SK-N-SH (cell line): Measurements from ENCODE around the gene CELF2. TPM values are rescaled to one million over a fixed set of nuclear protein-coding genes. Genes with fewer than 3 reads are reported as not detected.

Experiments
- CTCF ChIA-PET: fragments of 300-600, 350-600 bp; formaldehyde crosslinking; extraction: SDS; loops from one replicate; lab custom pipeline; 2021; lab: Yijun Ruan, JAX
- POLR2A ChIA-PET: fragments of 350-600 bp; sonication (Branson Sonifier 250); formaldehyde crosslinking; extraction: SDS; loops from one replicate; lab custom pipeline; 2020; ENCODE audit warnings: antibody characterized with exemption, inconsistent platforms; lab: Yijun Ruan, JAX
- DNase-seq: peaks from one replicate; pipeline ENCODE4 v3.0.0; 2012
- H2AFZ ChIP-seq: fragments of 200-600 bp; sonication (generic); 2 replicates; pipeline ENCODE4 v1.8.1; 2016; ENCODE audit warnings: antibody characterized with exemption, mild to moderate bottlenecking, low read depth
- H3F3A ChIP-seq: fragments of 200-600 bp; sonication (generic); replicated peaks from 2 replicates; pipeline ENCODE3; 2016; ENCODE audit warnings: antibody characterized with exemption, mild to moderate bottlenecking; ENCODE audit not compliant: insufficient read depth
- H3K27ac ChIP-seq, 2 experiments: fragments of 200-500 bp in 1 of 2; fragments of 200-600 bp in 1 of 2; sonication (Bioruptor generic) in 1 of 2; sonication (generic), shearing (Covaris generic) in 1 of 2; 2 replicates each; pipeline versions ENCODE4 v1.5.1 to v1.6.1; 2014 to 2016; ENCODE audit warnings: low read depth in 2 of 2, inconsistent platforms in 1 of 2, low read length in 1 of 2, mild to moderate bottlenecking in 1 of 2, mixed read lengths in 1 of 2
- H3K27me3 ChIP-seq: fragments of 200-600 bp; sonication (generic), shearing (Covaris generic); 2 replicates; pipeline ENCODE4 v1.6.1; 2016; ENCODE audit warnings: mixed run types; ENCODE audit not compliant: insufficient read depth
- H3K36me3 ChIP-seq, 2 experiments: fragments of 200-500 bp in 1 of 2; fragments of 200-600 bp in 1 of 2; sonication (Bioruptor generic) in 1 of 2; sonication (generic) in 1 of 2; replicated peaks in 1 of 2; 2 replicates each; pipeline versions ENCODE3 to v1.5.1; 2014 to 2016; ENCODE audit warnings: low read length in 1 of 2, mild to moderate bottlenecking in 1 of 2; ENCODE audit not compliant: insufficient read depth in 2 of 2, control insufficient read depth in 1 of 2
- H3K4me1 ChIP-seq, 2 experiments: fragments of 200-500 bp in 1 of 2; fragments of 200-600 bp in 1 of 2; sonication (Bioruptor generic) in 1 of 2; sonication (generic), shearing (Covaris generic) in 1 of 2; 2 replicates each; pipeline versions ENCODE4 v1.5.1 to v1.6.1; 2014 to 2016; ENCODE audit warnings: low read depth in 1 of 2, low read length in 1 of 2, mixed run types in 1 of 2; ENCODE audit not compliant: insufficient read depth in 2 of 2, control insufficient read depth in 1 of 2
- H3K4me2 ChIP-seq: fragments of 200-600 bp; sonication (generic), shearing (Covaris generic); 2 replicates; pipeline ENCODE4 v1.6.1; 2017; ENCODE audit warnings: mixed run types
- H3K4me3 ChIP-seq, 2 experiments: fragments of 200-500 bp in 1 of 2; fragments of 200-600 bp in 1 of 2; sonication (Bioruptor generic) in 1 of 2; sonication (generic), shearing (Covaris generic) in 1 of 2; 2 replicates each; pipeline versions ENCODE4 v1.5.1 to v1.8.1; 2014 to 2016; ENCODE audit warnings: low read depth in 2 of 2, inconsistent platforms in 1 of 2, low read length in 1 of 2, mild to moderate bottlenecking in 1 of 2, mixed read lengths in 1 of 2, moderate library complexity in 1 of 2
- H3K79me2 ChIP-seq: fragments of 200-600 bp; sonication (generic); 2 replicates; pipeline ENCODE4 v1.8.1; 2017; ENCODE audit warnings: mild to moderate bottlenecking; ENCODE audit not compliant: insufficient read depth
- H3K9ac ChIP-seq: fragments of 200-600 bp; sonication (generic); 2 replicates; pipeline ENCODE4 v1.6.1; 2017; ENCODE audit warnings: mixed run types
- H3K9me2 ChIP-seq: fragments of 200-600 bp; sonication (generic); 2 replicates; pipeline ENCODE4 v1.6.1; 2017; ENCODE audit warnings: mixed run types
- H3K9me3 ChIP-seq: fragments of 200-600 bp; sonication (generic); 2 replicates; pipeline ENCODE4 v1.6.1; 2017; ENCODE audit warnings: mixed run types, mild to moderate bottlenecking, moderate library complexity
- H4K20me1 ChIP-seq: fragments of 200-600 bp; sonication (generic); 2 replicates; pipeline ENCODE4 v1.6.1; 2017; ENCODE audit warnings: mild to moderate bottlenecking, mixed run types; ENCODE audit not compliant: insufficient read depth
- EP300 ChIP-seq, 2 experiments: IDR thresholded peaks; 2 replicates each; pipeline versions ENCODE4 v1.4.0 to v1.6.1; 2012; ENCODE audit warnings: borderline replicate concordance in 1 of 2, low read depth in 1 of 2, low read length in 1 of 2
- EZH2phosphoT487 ChIP-seq: fragments of 200-600 bp; sonication (generic); IDR thresholded peaks from 2 replicates; pipeline ENCODE4 v1.6.1; 2017; ENCODE audit warnings: low read depth, mixed run types, mild to moderate bottlenecking, antibody characterized with exemption, moderate library complexity, borderline replicate concordance
- FOXJ3 ChIP-seq: sonication (generic); formaldehyde crosslinking; IDR thresholded peaks from 2 replicates; pipeline ENCODE4 v1.5.1; 2020; ENCODE audit warnings: mild to moderate bottlenecking, missing genetic modification reagents
- FOXM1 ChIP-seq: IDR thresholded peaks from 2 replicates; pipeline ENCODE4 v1.4.0; 2012; ENCODE audit warnings: low read depth, mild to moderate bottlenecking
- JUND ChIP-seq: IDR thresholded peaks from 2 replicates; pipeline ENCODE4 v1.4.0; 2012
- POLR2AphosphoS5 ChIP-seq: IDR thresholded peaks from 2 replicates; pipeline ENCODE4 v1.6.1; 2012; ENCODE audit warnings: low read depth, low read length
- SIN3A ChIP-seq: IDR thresholded peaks from 2 replicates; pipeline ENCODE4 v1.6.1; 2012; ENCODE audit warnings: low read depth, mild to moderate bottlenecking, low read length, moderate library complexity, borderline replicate concordance
- SMC3 ChIP-seq: IDR thresholded peaks from 2 replicates; pipeline ENCODE4 v1.6.1; 2012; ENCODE audit warnings: low read depth, low read length, improper control_type of control experiment
- TCF12 ChIP-seq: IDR thresholded peaks from 2 replicates; pipeline ENCODE4 v1.4.0; 2012
- USF2 ChIP-seq: fragments of 150-350 bp; IDR thresholded peaks from 2 replicates; pipeline ENCODE4 v1.6.1; 2017; ENCODE audit warnings: antibody characterized with exemption, low read length, low read depth, borderline replicate concordance
- ZBTB33 ChIP-seq: IDR thresholded peaks from 2 replicates; pipeline ENCODE4 v1.4.0; 2012; ENCODE audit warnings: low read depth, borderline replicate concordance
- WGBS: methylation state at CpG from one replicate; pipeline ENCODE4 v1.1.6; 2017; ENCODE audit warnings: low lambda C conversion rate; 5-methylcytosine and 5-hydroxymethylcytosine counted together
- polyA plus RNA-seq, 3 experiments: library from polyadenylated mRNA; depleted of rRNA; stranded (reverse); fragments of >200 nt; gene quantifications; 2 replicates each; pipeline ENCODE4 v1.2.3, GENCODE V29; 2012
- TF ChIP-seq, protein P1 (sequence below): IDR thresholded peaks from 2 replicates; pipeline ENCODE4; 2012
- TF ChIP-seq, protein P2 (sequence below): IDR thresholded peaks from 2 replicates; pipeline ENCODE4 v1.6.1; 2012; ENCODE audit warnings: mild to moderate bottlenecking, low read depth, low read length, moderate library complexity

CELF2 gene
- polyA plus RNA-seq, 1 of the 3 experiments (the other 2 are of a cell fraction), result 0.03 TPM

DNA sequence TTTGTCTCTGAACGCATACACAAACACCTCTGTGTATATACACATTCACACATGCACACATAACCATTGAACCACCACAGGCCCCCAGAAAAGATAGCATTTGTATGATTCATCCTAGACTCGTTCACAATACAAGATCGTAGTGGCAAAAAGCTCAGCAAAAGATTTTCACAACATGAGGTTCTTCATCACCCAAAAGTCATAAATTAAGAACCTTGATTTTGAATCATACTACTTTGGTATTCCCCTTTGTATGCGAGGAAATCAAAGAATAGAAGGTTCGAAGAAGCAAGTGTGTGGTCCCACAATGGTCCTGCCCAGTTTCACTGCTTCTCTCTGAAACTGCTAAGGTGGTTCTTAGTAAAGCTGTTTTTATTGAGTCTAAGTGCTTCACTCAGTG lies 200.7 kb downstream of the CELF2 start (continued):
- no peak for TF ChIP-seq EP300 (IDR thresholded peaks at IDR 0.05; ENCODE audit: borderline replicate concordance in 1 of 2, low read depth in 1 of 2, low read length in 1 of 2)
- no peak for TF ChIP-seq JUND
- no peak for TF ChIP-seq SIN3A
- TF ChIP-seq EZH2phosphoT487, result no peak
- no peak for TF ChIP-seq USF2
- no peak for TF ChIP-seq SMC3
- TF ChIP-seq, all 33 proteins: peak for 0

- H3K4me2 ChIP-seq, result no peak overlapping the region
- H3K79me2 ChIP-seq, result no peaks in the 10 kb centered on the region
Observed at GRCh38 chr10:11219431-11219830, 201.8 kb downstream of the CELF2 start.

More at GRCh38 chr10:11219431-11219830, 201.8 kb downstream of the CELF2 start:
- 35% methylated on average over 3 of the region's 3 CpGs for WGBS
- ChIA-PET CTCF (no interaction called here), POLR2A (no interaction called here)
- Histone ChIP-seq H3K9ac (no peak overlapping the region), H3K4me3 (no peak overlapping the region), H3K9me2 (no peaks in the 10 kb centered on the region), H3K9me3 (no peaks in the 10 kb centered on the region), H3K4me1 (no peaks in the 10 kb centered on the region), H3K36me3 (no peaks in the 10 kb centered on the region), H3F3A (no peaks in the 10 kb centered on the region), H2AFZ (no peak overlapping the region), H3K27me3 (no peaks in the 10 kb centered on the region), H3K27ac (no peak overlapping the region), H4K20me1 (no peaks in the 10 kb centered on the region)
- TF ChIP-seq POLR2AphosphoS5 (no peak), FOXM1 (no peak), FOXJ3 (no peak), TCF12 (no peak), ZBTB33 (no peak)
- TF ChIP-seq, protein P1, sequence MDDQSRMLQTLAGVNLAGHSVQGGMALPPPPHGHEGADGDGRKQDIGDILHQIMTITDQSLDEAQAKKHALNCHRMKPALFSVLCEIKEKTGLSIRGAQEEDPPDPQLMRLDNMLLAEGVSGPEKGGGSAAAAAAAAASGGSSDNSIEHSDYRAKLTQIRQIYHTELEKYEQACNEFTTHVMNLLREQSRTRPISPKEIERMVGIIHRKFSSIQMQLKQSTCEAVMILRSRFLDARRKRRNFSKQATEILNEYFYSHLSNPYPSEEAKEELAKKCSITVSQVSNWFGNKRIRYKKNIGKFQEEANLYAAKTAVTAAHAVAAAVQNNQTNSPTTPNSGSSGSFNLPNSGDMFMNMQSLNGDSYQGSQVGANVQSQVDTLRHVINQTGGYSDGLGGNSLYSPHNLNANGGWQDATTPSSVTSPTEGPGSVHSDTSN, result no peak
- TF ChIP-seq, protein P2, sequence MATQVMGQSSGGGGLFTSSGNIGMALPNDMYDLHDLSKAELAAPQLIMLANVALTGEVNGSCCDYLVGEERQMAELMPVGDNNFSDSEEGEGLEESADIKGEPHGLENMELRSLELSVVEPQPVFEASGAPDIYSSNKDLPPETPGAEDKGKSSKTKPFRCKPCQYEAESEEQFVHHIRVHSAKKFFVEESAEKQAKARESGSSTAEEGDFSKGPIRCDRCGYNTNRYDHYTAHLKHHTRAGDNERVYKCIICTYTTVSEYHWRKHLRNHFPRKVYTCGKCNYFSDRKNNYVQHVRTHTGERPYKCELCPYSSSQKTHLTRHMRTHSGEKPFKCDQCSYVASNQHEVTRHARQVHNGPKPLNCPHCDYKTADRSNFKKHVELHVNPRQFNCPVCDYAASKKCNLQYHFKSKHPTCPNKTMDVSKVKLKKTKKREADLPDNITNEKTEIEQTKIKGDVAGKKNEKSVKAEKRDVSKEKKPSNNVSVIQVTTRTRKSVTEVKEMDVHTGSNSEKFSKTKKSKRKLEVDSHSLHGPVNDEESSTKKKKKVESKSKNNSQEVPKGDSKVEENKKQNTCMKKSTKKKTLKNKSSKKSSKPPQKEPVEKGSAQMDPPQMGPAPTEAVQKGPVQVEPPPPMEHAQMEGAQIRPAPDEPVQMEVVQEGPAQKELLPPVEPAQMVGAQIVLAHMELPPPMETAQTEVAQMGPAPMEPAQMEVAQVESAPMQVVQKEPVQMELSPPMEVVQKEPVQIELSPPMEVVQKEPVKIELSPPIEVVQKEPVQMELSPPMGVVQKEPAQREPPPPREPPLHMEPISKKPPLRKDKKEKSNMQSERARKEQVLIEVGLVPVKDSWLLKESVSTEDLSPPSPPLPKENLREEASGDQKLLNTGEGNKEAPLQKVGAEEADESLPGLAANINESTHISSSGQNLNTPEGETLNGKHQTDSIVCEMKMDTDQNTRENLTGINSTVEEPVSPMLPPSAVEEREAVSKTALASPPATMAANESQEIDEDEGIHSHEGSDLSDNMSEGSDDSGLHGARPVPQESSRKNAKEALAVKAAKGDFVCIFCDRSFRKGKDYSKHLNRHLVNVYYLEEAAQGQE, result no peak
- DNase-seq, result no peak
